ENCODE measurements around the gene DNAJC18.

DNA sequence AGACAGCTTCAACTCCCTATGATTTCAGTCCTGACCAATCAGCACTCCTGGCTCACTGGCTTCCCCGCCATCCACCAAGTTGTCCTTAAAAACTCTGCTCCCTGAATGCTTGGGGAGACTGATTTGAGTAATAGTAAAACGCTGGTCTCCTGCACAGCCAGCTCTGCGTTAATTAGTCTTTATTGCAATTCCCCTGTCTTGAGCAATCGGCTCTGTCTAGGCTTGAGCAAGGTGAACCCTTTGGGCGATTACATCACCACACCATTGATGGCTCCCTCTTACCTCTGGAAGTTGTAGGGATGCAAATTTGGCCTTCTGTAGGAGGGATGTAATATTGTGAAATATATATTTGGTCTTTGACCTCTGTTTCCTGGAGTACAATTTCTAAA lies 53.3 kb downstream of the DNAJC18 start:
- TF ChIP-seq, protein P1, sequence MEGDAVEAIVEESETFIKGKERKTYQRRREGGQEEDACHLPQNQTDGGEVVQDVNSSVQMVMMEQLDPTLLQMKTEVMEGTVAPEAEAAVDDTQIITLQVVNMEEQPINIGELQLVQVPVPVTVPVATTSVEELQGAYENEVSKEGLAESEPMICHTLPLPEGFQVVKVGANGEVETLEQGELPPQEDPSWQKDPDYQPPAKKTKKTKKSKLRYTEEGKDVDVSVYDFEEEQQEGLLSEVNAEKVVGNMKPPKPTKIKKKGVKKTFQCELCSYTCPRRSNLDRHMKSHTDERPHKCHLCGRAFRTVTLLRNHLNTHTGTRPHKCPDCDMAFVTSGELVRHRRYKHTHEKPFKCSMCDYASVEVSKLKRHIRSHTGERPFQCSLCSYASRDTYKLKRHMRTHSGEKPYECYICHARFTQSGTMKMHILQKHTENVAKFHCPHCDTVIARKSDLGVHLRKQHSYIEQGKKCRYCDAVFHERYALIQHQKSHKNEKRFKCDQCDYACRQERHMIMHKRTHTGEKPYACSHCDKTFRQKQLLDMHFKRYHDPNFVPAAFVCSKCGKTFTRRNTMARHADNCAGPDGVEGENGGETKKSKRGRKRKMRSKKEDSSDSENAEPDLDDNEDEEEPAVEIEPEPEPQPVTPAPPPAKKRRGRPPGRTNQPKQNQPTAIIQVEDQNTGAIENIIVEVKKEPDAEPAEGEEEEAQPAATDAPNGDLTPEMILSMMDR (conservative IDR thresholded peaks at IDR 0.05; ENCODE audit: low read depth, low read length), result no peak
- no peak for TF ChIP-seq EZH2 (IDR thresholded peaks at IDR 0.05; ENCODE audit: low read length, unreplicated experiment)

Measured in PC-3 (cell line).